GM23338 (cell line): Measurements from ENCODE around the gene FAM221A. TPM values are rescaled to one million over a fixed set of nuclear protein-coding genes. Genes with fewer than 3 reads are reported as not detected.

Experiments used
- ATAC-seq: fragments of 200-7000 bp; cut with Tn5 transposase; 3 replicates; pipeline ENCODE4 v1.9.1; 2020
- DNase-seq: peaks from one replicate; pipeline ENCODE4 v3.0.0-alpha.2; 2015; ENCODE audit warnings: low spot score
- H2AFZ ChIP-seq: fragments of 200-600 bp; sonication (generic); 2 replicates; pipeline ENCODE4 v1.8.0; 2016; ENCODE audit warnings: antibody characterized with exemption, mild to moderate bottlenecking, moderate library complexity
- H3F3A ChIP-seq: fragments of 200-600 bp; sonication (generic); replicated peaks from 2 replicates; pipeline ENCODE4 v1.8.0; 2017; ENCODE audit warnings: antibody characterized with exemption, mixed run types, low read depth
- H3K27ac ChIP-seq: fragments of 200-600 bp; sonication (generic); 2 replicates; pipeline ENCODE4 v1.6.1; 2016; ENCODE audit warnings: low read depth
- H3K27me3 ChIP-seq: fragments of 200-600 bp; sonication (generic); 2 replicates; pipeline ENCODE4 v1.8.0; 2016; ENCODE audit warnings: mild to moderate bottlenecking, mixed run types, moderate library complexity; ENCODE audit not compliant: insufficient read depth
- H3K36me3 ChIP-seq: fragments of 200-600 bp; sonication (generic); 2 replicates; pipeline ENCODE4 v1.8.0; 2016; ENCODE audit warnings: mild to moderate bottlenecking; ENCODE audit not compliant: insufficient read depth
- H3K4me1 ChIP-seq: fragments of 200-600 bp; sonication (generic); 2 replicates; pipeline ENCODE4 v1.8.0; 2016; ENCODE audit warnings: mild to moderate bottlenecking, moderate library complexity; ENCODE audit not compliant: insufficient read depth
- H3K4me2 ChIP-seq: fragments of 200-600 bp; sonication (generic); 2 replicates; pipeline ENCODE4 v1.7.1; 2017; ENCODE audit warnings: mixed run types
- H3K4me3 ChIP-seq: fragments of 200-600 bp; sonication (generic); 2 replicates; pipeline ENCODE4 v1.6.1; 2016; ENCODE audit warnings: mixed run types
- H3K79me2 ChIP-seq: fragments of 200-600 bp; sonication (generic); replicated peaks from 2 replicates; pipeline ENCODE4 v1.8.0; 2017; ENCODE audit warnings: mild to moderate bottlenecking; ENCODE audit not compliant: insufficient read depth
- H3K9me2 ChIP-seq: fragments of 200-600 bp; sonication (generic); 2 replicates; pipeline ENCODE4 v1.8.0; 2017; ENCODE audit not compliant: insufficient read depth
- H4K20me1 ChIP-seq: fragments of 200-600 bp; sonication (generic); replicated peaks from 2 replicates; pipeline ENCODE4 v1.8.0; 2017; ENCODE audit warnings: mild to moderate bottlenecking; ENCODE audit not compliant: insufficient read depth
- H3K27ac Mint-ChIP-seq: 2 replicates; pipeline ENCODE4 v1.8.0; 2020; ENCODE audit warnings: inconsistent platforms, mild to moderate bottlenecking, moderate library complexity, mixed read lengths
- H3K27me3 Mint-ChIP-seq: 3 replicates; pipeline ENCODE4 v1.8.0; 2022; ENCODE audit warnings: low read depth, mild to moderate bottlenecking, moderate library complexity, mixed read lengths, inconsistent platforms; ENCODE audit not compliant: insufficient read depth, poor library complexity
- H3K36me3 Mint-ChIP-seq: 3 replicates; pipeline ENCODE4 v1.8.0; 2021; ENCODE audit warnings: low read depth, mild to moderate bottlenecking, inconsistent platforms, moderate library complexity, mixed read lengths
- H3K4me1 Mint-ChIP-seq: 3 replicates; pipeline ENCODE4 v1.8.0; 2020; ENCODE audit warnings: mild to moderate bottlenecking, inconsistent platforms, mixed read lengths
- H3K4me3 Mint-ChIP-seq: 3 replicates; pipeline ENCODE4 v1.8.0; 2021; ENCODE audit warnings: moderate library complexity, mild to moderate bottlenecking, inconsistent platforms, mixed read lengths
- H3K9me3 Mint-ChIP-seq: 3 replicates; pipeline ENCODE4 v1.8.0; 2020; ENCODE audit warnings: moderate library complexity, mild to moderate bottlenecking, inconsistent platforms, mixed read lengths
- CREB1 ChIP-seq: fragments of 250-450 bp; sonication (Bioruptor Pico); IDR thresholded peaks from 2 replicates; pipeline ENCODE4 v1.5.0; 2020; ENCODE audit warnings: low read depth, mild to moderate bottlenecking, moderate library complexity
- CTCF ChIP-seq, 2 experiments: fragments of 200-600 bp in 1 of 2; sonication (generic) in 1 of 2; conservative IDR thresholded peaks; 2 replicates each; pipeline versions ENCODE4 v1.5.1 to v1.6.1; 2016 to 2017; ENCODE audit warnings: antibody characterized with exemption in 2 of 2, low read depth in 2 of 2, mild to moderate bottlenecking in 2 of 2, moderate library complexity in 1 of 2
- ETS1 ChIP-seq: IDR thresholded peaks from 2 replicates; pipeline ENCODE4 v1.6.1; 2016; ENCODE audit warnings: antibody characterized with exemption
- EZH2phosphoT487 ChIP-seq: fragments of 200-600 bp; sonication (generic); IDR thresholded peaks from one replicate; pipeline ENCODE4 v1.8.1; 2018; ENCODE audit warnings: antibody characterized with exemption; ENCODE audit not compliant: unreplicated experiment
- JUNB ChIP-seq: IDR thresholded peaks from one replicate; pipeline ENCODE4 v1.6.1; 2016; ENCODE audit warnings: antibody characterized with exemption; ENCODE audit not compliant: unreplicated experiment
- ZNF462 ChIP-seq: fragments of 250-450 bp; sonication (Bioruptor Pico); IDR thresholded peaks from 2 replicates; pipeline ENCODE4 v1.5.0; 2020; ENCODE audit warnings: mild to moderate bottlenecking, moderate library complexity
- polyA plus RNA-seq: library from polyadenylated mRNA; unstranded; fragments of >200 nt; fragmentation: Nextera tagmentation; extraction: Ambion mirVana; gene quantifications from 2 replicates; pipeline ENCODE4 v1.2.1, GENCODE V29; 2016
- total RNA-seq: library from RNA; depleted of rRNA; stranded (reverse); fragments of >200 nt; shearing (Covaris generic); gene quantifications from 2 replicates; pipeline ENCODE4 v1.2.3, GENCODE V29; 2014

The FAM221A gene
- total and polyA plus RNA-seq, 2 experiments from 2014 or later: 31.4 to 35.7 TPM

GRCh38 chr7:23691320-23691719 is 11.3 kb downstream of the FAM221A start:
- peaks cover 1% of the 10 kb centered on the region for H3K27me3 Mint-ChIP-seq

More at GRCh38 chr7:23691320-23691719, 11.3 kb downstream of the FAM221A start:
- Histone ChIP-seq H3K27ac (no peak overlapping the region), H3K4me3 (no peak overlapping the region), H3K79me2 (peaks cover 32% of the 10 kb centered on the region), H2AFZ (no peak overlapping the region), H3K27me3 (no peaks in the 10 kb centered on the region), H3K9me2 (no peaks in the 10 kb centered on the region), H4K20me1 (peaks cover 19% of the 10 kb centered on the region), H3K4me1 (no peaks in the 10 kb centered on the region), H3K4me2 (no peak overlapping the region), H3K36me3 (peaks cover 38% of the 10 kb centered on the region), H3F3A (no peaks in the 10 kb centered on the region)
- ATAC-seq (no peak), DNase-seq (no peak)
- Mint-ChIP-seq H3K27ac (peak overlapping the region; percentile 50; the same call in 1 of the 2 replicates), H3K9me3 (no peaks in the 10 kb centered on the region), H3K4me1 (no peaks in the 10 kb centered on the region), H3K4me3 (no peak overlapping the region), H3K36me3 (peaks cover 72% of the 10 kb centered on the region)
- TF ChIP-seq ZNF462 (CRISPR knock-in tag) (no peak), JUNB (no peak), CTCF (conservative IDR thresholded peaks at IDR 0.05; ENCODE audit: low read depth in 2 of 2) (no peak), EZH2phosphoT487 (no peak), CREB1 (CRISPR knock-in tag) (no peak), ETS1 (no peak)
